GM18907 (cell line): ENCODE measurements around the gene DNAH2.

Experiments
- ATAC-seq: cut with Tn5 transposase; IDR thresholded peaks from one replicate; pipeline ENCODE4 v1.9.1; 2021; ENCODE audit warnings: mild to moderate bottlenecking, moderate library complexity; ENCODE audit not compliant: unreplicated experiment

Gene DNAH2

DNA sequence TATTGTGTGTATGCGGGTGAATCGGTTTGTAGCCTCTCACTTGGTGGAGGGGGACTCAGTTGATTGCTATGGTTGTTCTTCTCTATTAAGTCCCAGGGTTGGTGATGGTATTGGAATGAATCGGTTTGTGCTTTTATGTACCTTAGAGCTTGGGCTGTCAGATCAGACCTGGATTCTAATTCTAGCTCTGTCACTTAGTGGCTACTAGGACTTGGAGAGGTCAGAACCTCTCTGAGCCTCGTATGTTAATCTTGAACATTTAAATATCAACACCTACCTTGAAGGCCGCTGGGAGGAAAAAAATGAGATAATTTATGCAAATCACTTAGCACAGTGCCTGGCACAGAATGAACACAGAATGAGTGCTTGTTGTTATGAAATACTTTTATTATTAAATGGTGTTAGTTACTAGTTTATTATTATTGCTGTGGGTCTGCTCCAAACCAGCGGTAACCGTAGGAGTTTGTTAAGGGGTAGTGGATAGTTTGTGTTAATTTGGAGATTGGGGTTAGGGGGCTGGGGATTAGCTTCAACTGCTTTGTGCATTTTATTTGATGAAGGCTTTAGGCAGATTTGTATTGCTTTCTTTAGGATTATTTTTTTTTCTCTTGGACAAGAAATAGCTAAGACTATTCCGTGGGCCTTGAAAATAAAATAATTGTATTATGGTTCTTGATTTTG is 120.0 kb downstream of the DNAH2 start:
- ATAC-seq: no peak

DNA sequence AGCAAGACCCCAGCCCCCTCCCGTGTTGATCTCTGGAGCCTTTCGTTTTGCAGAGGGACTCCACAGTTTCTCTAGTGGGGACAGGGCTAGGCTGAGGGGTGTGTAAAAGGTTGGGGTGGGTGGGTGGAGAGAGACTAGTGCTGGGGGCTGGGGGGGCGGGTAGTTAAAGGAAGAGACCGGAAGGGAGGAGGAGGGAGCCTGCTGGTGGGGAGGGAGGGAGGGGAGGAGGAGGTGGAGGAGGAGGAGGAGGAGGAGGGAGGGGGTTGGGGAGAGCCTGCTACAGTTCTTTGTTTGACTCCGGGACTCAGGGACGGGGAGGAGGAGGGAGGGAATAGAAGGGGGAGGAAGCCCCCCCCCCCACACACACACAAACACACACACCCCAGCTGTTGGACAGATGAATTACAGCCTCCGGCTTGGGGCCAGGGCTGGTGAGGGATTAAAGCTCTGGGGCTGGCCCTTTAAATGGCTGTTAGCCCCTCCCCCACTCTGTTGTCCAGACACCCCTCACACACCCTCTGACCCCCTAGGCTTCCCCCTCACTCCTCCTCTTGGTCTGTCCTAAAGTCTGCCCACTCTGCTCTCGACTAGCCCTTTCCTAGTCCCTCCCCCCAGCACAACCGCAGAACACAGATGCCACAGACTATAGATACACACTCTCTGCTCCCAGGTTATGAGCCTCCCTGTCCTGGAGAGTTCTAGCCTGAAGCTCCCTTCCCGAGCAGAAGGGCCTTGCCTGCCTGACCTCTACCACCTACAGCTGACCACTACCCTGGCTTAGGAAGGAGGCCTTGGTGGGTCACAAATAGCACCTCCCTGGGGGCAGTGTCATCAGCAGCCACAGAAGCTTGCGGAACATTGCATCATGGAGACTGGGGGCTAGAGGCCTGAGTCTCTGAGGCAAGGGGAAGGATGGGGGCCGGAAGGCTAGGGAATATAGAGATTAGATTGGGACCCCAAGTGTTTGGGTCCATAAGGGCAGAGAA is 120.8 kb downstream of the DNAH2 start:
- no peak for ATAC-seq

DNA sequence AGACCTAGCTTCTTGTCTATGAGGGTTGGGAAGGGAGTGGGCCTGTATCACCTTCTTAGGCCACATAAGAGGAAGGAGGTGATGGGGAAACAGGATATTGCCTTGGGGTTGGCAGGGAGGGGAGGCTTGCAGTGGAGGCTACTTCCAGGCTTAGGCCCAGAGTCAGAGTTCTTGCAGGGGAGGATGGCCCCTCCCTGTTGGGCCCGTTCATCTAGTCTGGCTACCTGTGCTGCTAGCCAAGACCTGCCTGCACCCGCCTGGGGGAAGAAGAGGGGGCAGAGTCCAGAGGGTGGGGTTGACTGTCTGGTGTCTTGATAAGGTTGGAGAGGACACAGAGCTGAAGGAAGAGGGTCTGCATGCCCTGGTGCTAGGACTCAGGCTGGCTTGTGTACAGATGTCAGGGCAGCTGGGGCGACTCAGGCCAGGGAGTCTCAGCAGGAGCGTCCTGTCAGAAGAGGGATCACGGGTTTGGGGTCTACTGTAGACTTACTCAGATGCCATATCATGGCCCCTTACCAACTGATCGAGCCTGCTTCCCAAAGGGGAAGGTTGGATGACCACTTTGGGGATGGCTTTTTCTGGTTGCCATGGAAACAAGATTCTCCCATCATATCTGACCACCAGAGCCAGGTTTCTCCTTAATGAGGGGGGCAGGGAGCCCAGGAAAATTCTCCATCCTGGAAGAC is 121.8 kb downstream of the DNAH2 start:
- ATAC-seq: no peak

DNA sequence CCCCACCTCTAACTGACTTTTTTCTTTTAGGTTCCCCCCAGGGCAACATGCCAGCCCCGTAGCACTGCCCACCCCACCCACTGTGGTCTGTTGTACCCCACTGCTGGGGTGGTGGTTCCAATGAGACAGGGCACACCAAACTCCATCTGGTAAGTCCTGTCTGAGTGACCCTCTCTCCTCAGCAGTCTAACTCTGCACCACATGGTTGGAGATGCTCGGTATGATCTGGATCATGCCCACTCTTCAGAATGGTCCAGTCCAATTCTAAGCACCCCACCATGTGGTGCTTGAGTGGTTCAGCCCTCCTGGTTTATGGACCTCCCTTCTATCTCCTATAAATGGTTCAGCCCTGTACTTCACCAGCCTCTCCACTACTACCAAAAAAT is 122.3 kb downstream of the DNAH2 start:
- ATAC-seq: no peak

DNA sequence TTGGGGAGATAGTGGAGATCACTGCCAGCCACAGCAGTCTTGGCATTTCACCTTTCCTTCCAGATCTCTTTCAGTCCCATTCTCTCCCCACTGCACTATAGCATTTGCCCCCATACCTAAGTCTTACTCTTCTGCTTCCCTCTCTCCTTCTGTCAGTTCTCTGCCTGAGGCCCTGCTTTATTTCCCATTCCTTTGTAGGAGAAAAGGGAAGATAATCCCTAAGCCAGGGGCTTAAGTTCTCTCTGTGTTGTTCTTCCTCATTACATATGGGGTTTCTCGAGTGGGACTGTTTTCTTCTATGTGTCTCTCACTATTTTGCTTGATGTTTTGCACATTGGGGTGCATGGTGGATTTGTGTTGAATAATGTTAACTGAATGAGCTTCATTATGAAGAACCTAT is 122.9 kb downstream of the DNAH2 start:
- ATAC-seq: no peak

DNA sequence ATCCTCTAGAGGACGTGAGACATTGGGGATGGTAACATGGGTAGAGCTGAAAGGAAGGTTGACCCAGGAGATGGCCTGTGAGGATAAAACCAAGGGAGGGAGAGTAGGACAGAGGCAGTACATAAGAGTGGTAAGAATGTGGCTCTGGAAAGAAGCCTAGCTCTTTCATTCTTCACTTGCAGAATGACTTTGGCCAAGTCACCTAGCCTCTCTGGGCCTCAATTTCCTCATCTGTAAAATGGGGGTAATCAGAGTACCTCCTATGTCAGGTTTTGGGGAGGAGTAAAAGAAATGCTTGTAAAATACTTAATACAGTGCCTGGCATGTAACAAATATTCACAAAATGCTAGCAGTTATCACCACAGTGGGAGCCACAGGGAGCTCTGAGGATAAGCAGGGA is 123.3 kb downstream of the DNAH2 start:
- ATAC-seq: no peak

GRCh38 chr17:7841396-7841914 is 123.9 kb downstream of the DNAH2 start:
- peak; percentile 12 for ATAC-seq

DNA sequence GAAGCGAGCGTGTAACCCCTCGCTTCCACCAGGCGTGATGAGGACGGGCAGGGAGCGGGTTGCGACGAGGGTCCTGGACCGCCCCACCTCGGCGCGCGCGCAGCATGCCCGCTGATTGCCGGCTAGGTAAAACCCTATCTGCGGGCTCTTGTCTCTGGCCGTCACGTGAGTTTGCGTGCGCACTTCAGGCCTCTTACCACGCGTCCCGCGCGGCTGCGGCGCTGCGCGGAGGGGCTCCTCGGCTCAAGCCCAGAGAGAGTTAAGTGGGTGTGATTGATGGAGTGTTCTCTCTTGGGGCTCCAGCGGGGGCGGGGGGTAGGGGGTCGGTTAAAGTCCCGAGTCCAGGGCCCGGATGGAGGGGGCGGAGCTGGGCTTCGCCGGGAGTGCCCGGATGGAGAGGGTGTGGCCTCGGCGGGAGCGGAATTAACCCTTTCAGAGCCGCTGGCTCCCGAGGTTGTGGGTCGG is 124.4 kb downstream of the DNAH2 start:
- ATAC-seq: peak; percentile 33

GRCh38 chr17:7842380-7843256 is 125.1 kb downstream of the DNAH2 start:
- peak; percentile 35 for ATAC-seq

- peak; percentile 5 for ATAC-seq
These were observed 125.7 kb downstream of the DNAH2 start for GRCh38 chr17:7843257-7843535.

- ATAC-seq: peak; percentile 28
These were observed 126.2 kb downstream of the DNAH2 start for GRCh38 chr17:7843536-7844291.

DNA sequence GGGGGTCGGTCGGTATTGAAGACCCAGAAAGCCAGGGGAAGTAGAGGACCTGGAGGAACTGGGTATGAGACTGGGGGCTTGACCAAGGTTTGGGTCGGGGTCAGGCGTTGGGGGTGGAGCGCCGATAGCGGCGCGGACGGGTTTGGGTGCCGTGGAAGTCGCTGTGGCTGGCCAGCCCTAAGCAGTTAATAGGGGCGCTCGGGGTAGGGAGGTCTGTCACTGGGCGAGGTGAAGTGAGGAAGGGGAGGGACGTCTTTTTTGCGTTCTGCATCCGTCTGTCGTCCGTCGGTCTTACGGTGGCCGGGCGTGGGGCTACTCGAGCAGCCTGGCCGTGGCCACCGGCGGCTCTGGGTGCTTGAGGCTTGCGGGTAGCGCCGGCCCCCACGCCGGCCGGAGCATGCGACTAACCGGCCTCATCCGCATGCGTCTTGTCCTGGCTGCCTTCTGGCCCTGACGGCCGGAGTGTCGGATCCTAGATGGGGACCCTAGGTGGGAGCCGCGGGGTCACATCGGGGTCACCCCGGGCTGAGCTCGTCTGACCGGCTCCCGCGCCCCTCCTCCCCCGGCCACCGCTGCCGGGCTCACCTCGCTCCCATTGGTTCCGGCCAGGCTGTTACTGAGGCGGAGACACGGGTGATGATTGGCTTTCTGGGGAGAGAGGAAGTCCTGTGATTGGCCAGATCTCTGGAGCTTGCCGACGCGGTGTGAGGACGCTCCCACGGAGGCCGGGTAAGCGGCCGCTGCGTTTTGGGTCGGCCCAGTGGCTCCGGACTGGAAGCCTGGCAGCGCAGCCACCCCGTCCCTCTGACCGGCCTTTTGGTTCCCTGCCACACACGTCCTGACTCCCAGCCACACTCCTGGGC is 127.0 kb downstream of the DNAH2 start:
- peak; percentile 46 for ATAC-seq

DNA sequence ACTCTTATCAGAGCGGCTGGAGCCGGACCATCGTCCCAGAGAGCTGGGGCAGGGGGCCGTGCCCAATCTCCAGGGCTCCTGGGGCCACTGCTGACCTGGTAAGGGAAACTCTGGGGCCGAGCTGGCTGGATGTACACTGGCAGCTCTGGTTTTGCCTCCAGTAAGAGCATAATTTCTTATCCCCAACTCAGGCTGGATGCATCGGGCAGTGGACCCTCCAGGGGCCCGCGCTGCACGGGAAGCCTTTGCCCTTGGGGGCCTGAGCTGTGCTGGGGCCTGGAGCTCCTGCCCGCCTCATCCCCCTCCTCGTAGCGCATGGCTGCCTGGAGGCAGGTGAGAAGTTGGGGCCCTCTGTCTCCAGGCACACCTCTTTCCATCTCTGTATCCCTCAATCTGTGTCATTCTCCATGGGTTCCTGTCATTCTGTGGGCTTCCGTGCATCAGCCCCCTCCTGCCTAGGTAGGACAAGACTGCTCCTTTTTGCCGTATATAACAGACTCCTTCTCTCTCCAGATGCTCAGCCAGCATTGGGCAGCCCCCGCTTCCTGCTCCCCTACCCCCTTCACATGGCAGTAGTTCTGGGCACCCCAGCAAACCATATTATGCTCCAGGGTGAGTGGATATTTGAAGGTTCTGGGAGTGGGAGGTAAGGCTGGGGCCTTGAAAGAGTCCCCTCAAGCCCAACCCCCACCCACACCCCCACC is 128.0 kb downstream of the DNAH2 start:
- no peak for ATAC-seq

- no peak for ATAC-seq
These were observed 128.7 kb downstream of the DNAH2 start for GRCh38 chr17:7846063-7846735.

DNA sequence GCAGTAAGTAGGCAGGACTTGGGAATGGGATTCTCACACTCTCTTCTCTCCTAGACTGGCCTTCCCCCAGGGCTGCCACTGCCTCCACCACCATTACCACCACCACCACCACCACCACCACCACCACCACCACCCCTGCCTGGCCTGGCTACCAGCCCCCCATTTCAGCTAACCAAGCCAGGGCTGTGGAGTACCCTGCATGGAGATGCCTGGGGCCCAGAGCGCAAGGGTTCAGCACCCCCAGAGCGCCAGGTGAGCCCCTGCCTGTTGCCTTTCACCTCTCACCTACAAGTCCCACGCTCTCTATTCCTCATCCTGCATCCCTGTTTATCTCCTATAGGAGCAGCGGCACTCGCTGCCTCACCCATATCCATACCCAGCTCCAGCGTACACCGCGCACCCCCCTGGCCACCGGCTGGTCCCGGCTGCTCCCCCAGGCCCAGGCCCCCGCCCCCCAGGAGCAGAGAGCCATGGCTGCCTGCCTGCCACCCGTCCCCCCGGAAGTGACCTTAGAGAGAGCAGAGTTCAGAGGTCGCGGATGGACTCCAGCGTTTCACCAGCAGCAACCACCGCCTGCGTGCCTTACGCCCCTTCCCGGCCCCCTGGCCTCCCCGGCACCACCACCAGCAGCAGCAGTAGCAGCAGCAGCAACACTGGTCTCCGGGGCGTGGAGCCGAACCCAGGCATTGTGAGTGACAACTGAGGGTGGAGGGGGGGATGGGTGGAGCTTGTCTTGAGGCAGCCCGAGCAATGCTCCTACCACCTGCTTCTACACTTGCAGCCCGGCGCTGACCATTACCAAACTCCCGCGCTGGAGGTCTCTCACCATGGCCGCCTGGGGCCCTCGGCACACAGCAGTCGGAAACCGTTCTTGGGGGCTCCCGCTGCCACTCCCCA is 129.5 kb downstream of the DNAH2 start:
- no peak for ATAC-seq

DNA sequence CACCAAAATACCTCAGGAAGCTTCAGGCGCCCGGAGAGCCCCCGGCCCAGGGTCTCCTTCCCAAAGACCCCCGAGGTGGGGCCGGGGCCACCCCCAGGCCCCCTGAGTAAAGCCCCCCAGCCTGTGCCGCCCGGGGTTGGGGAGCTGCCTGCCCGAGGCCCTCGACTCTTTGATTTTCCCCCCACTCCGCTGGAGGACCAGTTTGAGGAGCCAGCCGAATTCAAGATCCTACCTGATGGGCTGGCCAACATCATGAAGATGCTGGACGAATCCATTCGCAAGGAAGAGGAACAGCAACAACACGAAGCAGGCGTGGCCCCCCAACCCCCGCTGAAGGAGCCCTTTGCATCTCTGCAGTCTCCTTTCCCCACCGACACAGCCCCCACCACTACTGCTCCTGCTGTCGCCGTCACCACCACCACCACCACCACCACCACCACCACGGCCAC is 130.6 kb downstream of the DNAH2 start:
- no peak for ATAC-seq

GRCh38 chr17:7848739-7849129 is 131.2 kb downstream of the DNAH2 start:
- no peak for ATAC-seq
